Kidney (tissue), 14 donors: ENCODE results near the gene BMP7. TPM values are rescaled to one million over a fixed set of nuclear protein-coding genes. Genes with fewer than 3 reads are reported as not detected.

Experiments
- DNase-seq, 5 donors: peaks; one replicate each; pipeline ENCODE4 v3.0.0-alpha.2; 2013 to 2020
- FAIRE-seq: peaks from 2 replicates; lab custom pipeline; 2012; peaks lifted over from hg19 to GRCh38; lab: Jason Lieb, UNC
- H3K27ac ChIP-seq, 2 donors: one replicate each; pipeline ENCODE4 v1.7.0; 2013; ENCODE audit warnings: low read depth in 2 of 2, low read length in 2 of 2, inconsistent platforms in 1 of 2
- H3K27me3 ChIP-seq: one replicate; pipeline ENCODE4 v1.7.1; 2013; ENCODE audit warnings: low read length, inconsistent platforms; ENCODE audit not compliant: control insufficient read depth, insufficient read depth
- H3K36me3 ChIP-seq, 3 donors: one replicate each; pipeline versions ENCODE4 v1.7.0 to v1.7.1; 2013; ENCODE audit warnings: low read length in 3 of 3, control low read depth in 1 of 3, inconsistent platforms in 1 of 3; ENCODE audit not compliant: insufficient read depth in 3 of 3, control insufficient read depth in 2 of 3
- H3K4me1 ChIP-seq, 3 donors: one replicate each; pipeline versions ENCODE4 v1.7.0 to v1.7.1; 2013; ENCODE audit warnings: low read length in 3 of 3, inconsistent platforms in 1 of 3, low read depth in 1 of 3; ENCODE audit not compliant: control insufficient read depth in 2 of 3, insufficient read depth in 2 of 3
- H3K4me3 ChIP-seq, 3 donors: one replicate each; pipeline versions ENCODE4 v1.7.0 to v1.8.1; 2013; ENCODE audit warnings: low read length in 3 of 3, control low read depth in 1 of 3, inconsistent platforms in 1 of 3
- H3K9ac ChIP-seq, 3 donors: one replicate each; pipeline versions ENCODE4 v1.7.0 to v1.7.1; 2013; ENCODE audit warnings: low read length in 3 of 3, control low read depth in 1 of 3, inconsistent platforms in 1 of 3
- H3K9me3 ChIP-seq, 3 donors: one replicate each; pipeline versions ENCODE4 v1.7.0 to v1.7.1; 2013; ENCODE audit warnings: low read length in 3 of 3, control low read depth in 1 of 3, inconsistent platforms in 1 of 3; ENCODE audit not compliant: control insufficient read depth in 2 of 3, insufficient read depth in 1 of 3
- intact Hi-C: fragments of 100-400 bp; cut with DNase I; formaldehyde crosslinking; loops from one replicate; pipeline ENCODE4 v1.11.1; 2022
- polyA plus RNA-seq: library from polyadenylated mRNA; stranded (reverse); fragments of 350-450 nt; fragmentation: Illumina TruSeq; extraction: RNeasy Lipid Tissue Mini Kit (QIAGEN cat#74804); gene quantifications from one replicate; pipeline ENCODE4 v1.2.3, GENCODE V29; 2014; ENCODE audit warnings: low read depth, low replicate concordance; ENCODE audit not compliant: insufficient read depth
- total RNA-seq: library from RNA; stranded (reverse); fragmentation: NEBNext Ultra II Directional; extraction: Animal tissue kit (Norgen Biotek cat#: 25700); gene quantifications from one replicate; pipeline ENCODE4 v1.2.1, GENCODE V29; 2021
- TF ChIP-seq, protein P1 (sequence below): IDR thresholded peaks from 3 replicates; pipeline ENCODE4 v1.5.1; 2012; ENCODE audit warnings: mild to moderate bottlenecking, moderate library complexity, borderline replicate concordance; ENCODE audit not compliant: insufficient read depth; ENCODE audit errors: extremely low read depth
- donor health status: control.
- donor health status: control.
- donor health status: control.
- donor health status: control.
- donor health status: control.
- donor health status: DM: yes; HTN: yes; CAD: no.
- donor health status: Normal renal cell carcinoma (clear cell type).

Gene BMP7
- total and polyA plus RNA-seq, 2 donors from 2014 or later = 1.6 to 11.3 TPM

DNA sequence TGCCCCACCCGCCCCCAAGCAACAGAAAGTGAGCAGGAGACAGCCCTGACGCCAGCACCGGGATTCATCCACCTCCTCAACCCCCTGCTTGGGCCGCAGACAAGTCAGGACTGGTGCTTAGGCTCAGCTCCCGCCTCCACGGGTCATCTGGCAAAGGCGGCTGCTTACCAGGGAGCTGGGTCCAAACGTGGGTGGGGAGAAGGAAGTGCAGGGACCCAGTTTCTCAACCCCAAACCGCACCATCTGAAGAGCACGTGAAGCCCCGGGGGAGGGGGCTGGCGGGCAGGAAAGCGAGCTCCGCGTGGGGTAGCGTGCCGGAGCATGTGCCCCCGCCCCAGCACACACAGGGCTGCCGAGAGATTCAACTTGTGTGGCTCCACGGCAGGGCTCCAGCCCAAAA is 87.2 kb downstream of the BMP7 start:
- intact Hi-C loops = no loop called here
- no peak for DNase-seq
- no peak overlapping the region for H3K27ac ChIP-seq
- H3K4me3 ChIP-seq = no peak overlapping the region
- no peak overlapping the region for H3K9ac ChIP-seq
- no peaks in the 10 kb centered on the region for H3K4me1 ChIP-seq
- TF ChIP-seq, protein P1, sequence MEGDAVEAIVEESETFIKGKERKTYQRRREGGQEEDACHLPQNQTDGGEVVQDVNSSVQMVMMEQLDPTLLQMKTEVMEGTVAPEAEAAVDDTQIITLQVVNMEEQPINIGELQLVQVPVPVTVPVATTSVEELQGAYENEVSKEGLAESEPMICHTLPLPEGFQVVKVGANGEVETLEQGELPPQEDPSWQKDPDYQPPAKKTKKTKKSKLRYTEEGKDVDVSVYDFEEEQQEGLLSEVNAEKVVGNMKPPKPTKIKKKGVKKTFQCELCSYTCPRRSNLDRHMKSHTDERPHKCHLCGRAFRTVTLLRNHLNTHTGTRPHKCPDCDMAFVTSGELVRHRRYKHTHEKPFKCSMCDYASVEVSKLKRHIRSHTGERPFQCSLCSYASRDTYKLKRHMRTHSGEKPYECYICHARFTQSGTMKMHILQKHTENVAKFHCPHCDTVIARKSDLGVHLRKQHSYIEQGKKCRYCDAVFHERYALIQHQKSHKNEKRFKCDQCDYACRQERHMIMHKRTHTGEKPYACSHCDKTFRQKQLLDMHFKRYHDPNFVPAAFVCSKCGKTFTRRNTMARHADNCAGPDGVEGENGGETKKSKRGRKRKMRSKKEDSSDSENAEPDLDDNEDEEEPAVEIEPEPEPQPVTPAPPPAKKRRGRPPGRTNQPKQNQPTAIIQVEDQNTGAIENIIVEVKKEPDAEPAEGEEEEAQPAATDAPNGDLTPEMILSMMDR = no peak
- no peaks in the 10 kb centered on the region for H3K27me3 ChIP-seq
- no peak for FAIRE-seq
- H3K36me3 ChIP-seq = no peaks in the 10 kb centered on the region
- no peaks in the 10 kb centered on the region for H3K9me3 ChIP-seq

DNA sequence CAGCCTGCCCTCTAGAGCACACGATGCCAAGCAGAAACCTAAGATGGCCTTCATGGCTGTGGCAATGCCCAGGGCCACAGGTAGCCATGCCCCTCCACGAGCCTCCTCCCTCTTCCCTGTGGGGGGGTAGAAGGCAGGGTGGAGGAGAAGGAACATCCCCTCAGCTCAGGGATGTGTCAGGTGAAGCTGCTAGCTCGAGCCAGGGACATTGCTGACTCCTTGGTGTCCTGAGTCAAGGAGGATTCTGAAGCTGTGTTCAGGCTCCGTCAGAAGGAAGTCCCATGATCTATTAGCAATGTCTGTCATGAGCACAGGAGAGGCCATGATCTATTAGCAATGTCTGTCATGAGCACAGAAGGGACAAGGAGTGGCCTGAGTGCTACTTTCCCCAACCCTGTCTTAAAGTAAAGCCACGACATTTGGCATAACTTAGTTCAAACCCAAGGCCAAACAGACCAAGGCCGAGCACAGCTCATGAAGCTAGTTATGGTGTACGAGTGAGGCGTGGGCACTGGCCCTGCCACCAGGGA is 87.8 kb downstream of the BMP7 start:
- Histone ChIP-seq H3K9ac (no peak overlapping the region), H3K9me3 (no peaks in the 10 kb centered on the region), H3K27ac (no peak overlapping the region), H3K4me1 (no peaks in the 10 kb centered on the region), H3K4me3 (no peak overlapping the region), H3K27me3 (no peaks in the 10 kb centered on the region), H3K36me3 (no peaks in the 10 kb centered on the region)
- TF ChIP-seq, protein P1 = no peak
- intact Hi-C loops = no loop called here
- DNase-seq (no peak), FAIRE-seq (no peak)

DNA sequence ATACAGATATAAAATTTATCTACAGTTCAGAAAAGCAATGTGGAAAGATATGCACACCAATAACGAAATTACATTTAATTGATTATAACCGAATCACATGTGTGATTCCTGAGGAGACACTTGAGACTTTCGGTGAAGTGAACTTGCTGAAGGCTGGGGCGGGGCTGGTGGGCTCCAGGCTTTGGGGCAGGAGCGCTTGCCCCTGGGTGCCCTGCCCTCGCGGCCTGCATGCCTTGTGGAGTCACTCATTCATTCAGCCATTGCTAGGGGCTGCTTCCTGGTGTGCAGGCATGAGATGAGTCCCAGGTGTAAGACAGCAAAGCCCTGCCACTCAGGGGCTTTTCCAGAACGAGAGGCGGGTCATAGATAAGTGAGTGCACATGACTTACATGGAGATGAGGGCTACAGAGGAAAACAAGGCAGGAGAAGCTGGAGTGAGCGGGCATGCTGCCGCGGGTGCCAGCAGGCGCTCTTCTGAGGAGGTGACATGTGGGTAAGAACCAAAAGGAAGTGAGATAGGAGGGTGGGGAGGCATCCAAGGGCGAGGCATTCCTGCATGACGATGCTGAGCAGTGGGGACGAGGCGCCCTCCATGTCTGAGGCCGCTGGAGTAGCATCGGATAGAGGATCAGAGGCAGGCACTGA is 88.7 kb downstream of the BMP7 start:
- Histone ChIP-seq H3K9ac (no peak overlapping the region), H3K36me3 (no peaks in the 10 kb centered on the region), H3K9me3 (no peaks in the 10 kb centered on the region), H3K4me1 (no peaks in the 10 kb centered on the region), H3K27me3 (no peaks in the 10 kb centered on the region), H3K27ac (no peak overlapping the region), H3K4me3 (no peak overlapping the region)
- TF ChIP-seq, protein P1 = no peak
- intact Hi-C loops = no loop called here
- DNase-seq = no peak
- FAIRE-seq = no peak
